HEK293 (cell line): ENCODE results near the gene PTX4.
"Not testable (repeated sequence)": the region's sequence is repeated elsewhere in the genome, so short reads cannot be mapped to it uniquely, and the experiment has no call there.

Experiments used
- CTCF ChIA-PET: fragments of 350-600 bp; formaldehyde crosslinking; extraction: SDS; loops from one replicate; lab custom pipeline; 2021; ENCODE audit warnings: antibody characterized with exemption; lab: Yijun Ruan, JAX
- POLR2A ChIA-PET: fragments of 300-600 bp; formaldehyde crosslinking; extraction: SDS; loops from one replicate; lab custom pipeline; 2020; ENCODE audit warnings: antibody characterized with exemption, inconsistent platforms; lab: Yijun Ruan, JAX
- H3K27ac ChIP-seq: fragments of 200-500 bp; sonication (Bioruptor generic); 2 replicates; pipeline ENCODE4 v1.5.1; 2014; ENCODE audit warnings: low read depth, low read length, control low read depth, inconsistent platforms; ENCODE audit errors: extremely low read depth
- H3K36me3 ChIP-seq, 2 experiments: fragments of 200-500 bp in 1 of 2; sonication (Bioruptor generic) in 1 of 2; 1 replicate in 1 of 2; 2 replicates in 1 of 2; pipeline ENCODE4 v1.5.1; 2014 to 2017; ENCODE audit warnings: inconsistent platforms in 2 of 2, low read length in 2 of 2; ENCODE audit not compliant: control insufficient read depth in 2 of 2, insufficient read depth in 1 of 2
- H3K4me1 ChIP-seq: fragments of 200-500 bp; sonication (Bioruptor generic); 2 replicates; pipeline ENCODE4 v1.5.1; 2014; ENCODE audit warnings: mild to moderate bottlenecking, low read length, inconsistent platforms; ENCODE audit not compliant: control insufficient read depth, insufficient read depth
- H3K4me3 ChIP-seq: 2 replicates; pipeline ENCODE4 v1.5.1; 2011; ENCODE audit warnings: low read depth, mild to moderate bottlenecking, control low read depth, low read length, moderate library complexity
- H3K9me3 ChIP-seq: fragments of 200-500 bp; sonication (Bioruptor generic); 2 replicates; pipeline ENCODE4 v1.5.1; 2014; ENCODE audit warnings: low read depth, low read length, inconsistent platforms; ENCODE audit not compliant: control insufficient read depth, insufficient read depth
- CTCF ChIP-seq: fragments of 450-650 bp; formaldehyde crosslinking; IDR thresholded peaks from 2 replicates; pipeline ENCODE4 v1.5.1; 2016; ENCODE audit warnings: missing biosample characterization, missing genetic modification characterization
- KLF7 ChIP-seq: fragments of 450-650 bp; formaldehyde crosslinking; IDR thresholded peaks from 2 replicates; pipeline ENCODE4 v1.5.1; 2016; ENCODE audit warnings: missing biosample characterization, missing genetic modification characterization, borderline replicate concordance
- KLF8 ChIP-seq: fragments of 450-650 bp; formaldehyde crosslinking; IDR thresholded peaks from 2 replicates; pipeline ENCODE4 v1.5.1; 2016; ENCODE audit warnings: missing biosample characterization, missing genetic modification characterization
- PATZ1 ChIP-seq: fragments of 450-650 bp; formaldehyde crosslinking; IDR thresholded peaks from 2 replicates; pipeline ENCODE4 v1.5.1; 2016; ENCODE audit warnings: missing biosample characterization, missing genetic modification characterization
- PRDM6 ChIP-seq: fragments of 450-650 bp; formaldehyde crosslinking; IDR thresholded peaks from 2 replicates; pipeline ENCODE4 v1.5.1; 2017; ENCODE audit warnings: missing biosample characterization, missing genetic modification characterization
- ZBTB6 ChIP-seq: fragments of 450-650 bp; formaldehyde crosslinking; IDR thresholded peaks from 2 replicates; pipeline ENCODE4 v1.5.1; 2017; ENCODE audit warnings: missing biosample characterization, missing genetic modification characterization
- ZFHX2 ChIP-seq: fragments of 450-650 bp; formaldehyde crosslinking; conservative IDR thresholded peaks from 2 replicates; pipeline ENCODE4 v1.5.1; 2016; ENCODE audit warnings: missing biosample characterization, missing genetic modification characterization
- ZNF138 ChIP-seq: fragments of 450-650 bp; formaldehyde crosslinking; IDR thresholded peaks from 2 replicates; pipeline ENCODE4 v1.5.1; 2016; ENCODE audit warnings: missing biosample characterization, missing genetic modification characterization, borderline replicate concordance
- ZNF146 ChIP-seq: fragments of 450-650 bp; formaldehyde crosslinking; IDR thresholded peaks from 2 replicates; pipeline ENCODE4 v1.5.1; 2016; ENCODE audit warnings: missing biosample characterization, missing genetic modification characterization
- ZNF155 ChIP-seq: fragments of 450-650 bp; formaldehyde crosslinking; IDR thresholded peaks from 2 replicates; pipeline ENCODE4 v1.5.1; 2016; ENCODE audit warnings: missing biosample characterization, missing genetic modification characterization
- ZNF26 ChIP-seq: fragments of 450-650 bp; formaldehyde crosslinking; IDR thresholded peaks from 2 replicates; pipeline ENCODE4 v1.5.1; 2016; ENCODE audit warnings: missing biosample characterization, missing genetic modification characterization
- ZNF350 ChIP-seq: fragments of 450-650 bp; formaldehyde crosslinking; IDR thresholded peaks from 2 replicates; pipeline ENCODE4 v1.5.0; 2017; ENCODE audit warnings: missing biosample characterization, mild to moderate bottlenecking, missing genetic modification characterization
- ZNF48 ChIP-seq: fragments of 450-650 bp; formaldehyde crosslinking; IDR thresholded peaks from 2 replicates; pipeline ENCODE4 v1.5.1; 2016; ENCODE audit warnings: missing biosample characterization, missing genetic modification characterization
- ZNF510 ChIP-seq: fragments of 450-650 bp; formaldehyde crosslinking; IDR thresholded peaks from 2 replicates; pipeline ENCODE4 v1.5.1; 2018; ENCODE audit warnings: mild to moderate bottlenecking, missing genetic modification characterization, missing biosample characterization; ENCODE audit not compliant: insufficient replicate concordance
- ZNF529 ChIP-seq: fragments of 450-650 bp; formaldehyde crosslinking; IDR thresholded peaks from 2 replicates; pipeline ENCODE4 v1.5.1; 2017; ENCODE audit warnings: missing genetic modification characterization, missing biosample characterization; ENCODE audit not compliant: insufficient replicate concordance
- ZNF629 ChIP-seq: fragments of 450-650 bp; formaldehyde crosslinking; IDR thresholded peaks from 2 replicates; pipeline ENCODE4 v1.5.1; 2017; ENCODE audit warnings: missing biosample characterization, missing genetic modification characterization
- ZNF660 ChIP-seq: fragments of 450-650 bp; IDR thresholded peaks from 2 replicates; pipeline ENCODE4 v1.5.1; 2018; ENCODE audit warnings: missing biosample characterization, mild to moderate bottlenecking, missing genetic modification characterization
- ZNF692 ChIP-seq: fragments of 450-650 bp; formaldehyde crosslinking; IDR thresholded peaks from 2 replicates; pipeline ENCODE4 v1.5.1; 2016; ENCODE audit warnings: missing biosample characterization, missing genetic modification characterization
- ZNF707 ChIP-seq: fragments of 450-650 bp; formaldehyde crosslinking; IDR thresholded peaks from 2 replicates; pipeline ENCODE4 v1.5.1; 2016; ENCODE audit warnings: missing biosample characterization, missing genetic modification characterization
- ZSCAN23 ChIP-seq: fragments of 450-650 bp; formaldehyde crosslinking; IDR thresholded peaks from 2 replicates; pipeline ENCODE4 v1.5.1; 2016; ENCODE audit warnings: missing biosample characterization, missing genetic modification characterization

PTX4 gene

GRCh38 chr16:1481906-1482835 lies 6.6 kb downstream of the PTX4 start:
- TF ChIP-seq PRDM6 (tag by site-specific recombination) = no peak
- no peak for TF ChIP-seq ZNF510 (tag by site-specific recombination)
- TF ChIP-seq ZNF138 (tag by site-specific recombination) = no peak
- no peak for TF ChIP-seq ZSCAN23
- no peak for TF ChIP-seq ZNF660
- TF ChIP-seq CTCF (tag by site-specific recombination) = no peak
- ChIA-PET POLR2A (no interaction called here), CTCF (no interaction called here)
- Histone ChIP-seq H3K9me3 (no peaks in the 10 kb centered on the region), H3K27ac (no peak overlapping the region), H3K4me3 (no peak overlapping the region), H3K4me1 (no peaks in the 10 kb centered on the region), H3K36me3 (no peaks in the 10 kb centered on the region)

- not testable (repeated sequence) for H3K27ac ChIP-seq
- TF ChIP-seq ZNF146 (tag by site-specific recombination) = peak; percentile 77
- TF ChIP-seq, all 188 proteins: peak for 1; not testable (repeated sequence) for 187
- H3K9me3 ChIP-seq, POLR2A ChIA-PET, H3K4me3 ChIP-seq, H3K4me1 ChIP-seq, H3K36me3 ChIP-seq, CTCF ChIA-PET: not testable (repeated sequence)
These were observed 9.8 kb downstream of the PTX4 start for GRCh38 chr16:1478937-1479336.

GRCh38 chr16:1477033-1477432 lies 11.7 kb downstream of the PTX4 start:
- ChIA-PET CTCF (no interaction called here), POLR2A (no interaction called here)
- H3K27ac ChIP-seq = no peak overlapping the region
- peaks cover 3% of the 10 kb centered on the region; the same call in 1 of the 2 replicates for H3K4me1 ChIP-seq
- H3K9me3 ChIP-seq = no peaks in the 10 kb centered on the region
- H3K4me3 ChIP-seq = no peak overlapping the region
- H3K36me3 ChIP-seq = no peaks in the 10 kb centered on the region
- TF ChIP-seq ZNF629 = no peak
- TF ChIP-seq ZNF692 (tag by site-specific recombination) = no peak
- TF ChIP-seq KLF7 (tag by site-specific recombination) = no peak
- no peak for TF ChIP-seq ZNF529 (tag by site-specific recombination)
- no peak for TF ChIP-seq ZNF48 (tag by site-specific recombination)
- no peak for TF ChIP-seq ZNF707
- TF ChIP-seq PATZ1 = no peak
- no peak for TF ChIP-seq KLF8 (tag by site-specific recombination)
- no peak for TF ChIP-seq ZFHX2
- no peak for TF ChIP-seq ZNF350 (tag by site-specific recombination)
- no peak for TF ChIP-seq ZBTB6 (tag by site-specific recombination)
- no peak for TF ChIP-seq ZNF155 (tag by site-specific recombination)
- TF ChIP-seq ZNF26 = no peak
